Measurements from ENCODE around the gene DLEU7.

DLEU7 gene

GRCh38 chr13:50873991-50874390 is 30.5 kb upstream of the DLEU7 start:
- no peak for ATAC-seq
- TF ChIP-seq RARB (CRISPR knock-in tag; IDR thresholded peaks at IDR 0.05), result no peak
- TF ChIP-seq ISL1 (CRISPR knock-in tag; IDR thresholded peaks at IDR 0.05), result no peak
- TF ChIP-seq BACH2 (CRISPR knock-in tag; IDR thresholded peaks at IDR 0.05; ENCODE audit: borderline replicate concordance), result no peak
- no peak for TF ChIP-seq OSR1 (CRISPR knock-in tag; IDR thresholded peaks at IDR 0.05)
- no peak for TF ChIP-seq ESRRG (CRISPR knock-in tag; IDR thresholded peaks at IDR 0.05)
- TF ChIP-seq, protein P1, sequence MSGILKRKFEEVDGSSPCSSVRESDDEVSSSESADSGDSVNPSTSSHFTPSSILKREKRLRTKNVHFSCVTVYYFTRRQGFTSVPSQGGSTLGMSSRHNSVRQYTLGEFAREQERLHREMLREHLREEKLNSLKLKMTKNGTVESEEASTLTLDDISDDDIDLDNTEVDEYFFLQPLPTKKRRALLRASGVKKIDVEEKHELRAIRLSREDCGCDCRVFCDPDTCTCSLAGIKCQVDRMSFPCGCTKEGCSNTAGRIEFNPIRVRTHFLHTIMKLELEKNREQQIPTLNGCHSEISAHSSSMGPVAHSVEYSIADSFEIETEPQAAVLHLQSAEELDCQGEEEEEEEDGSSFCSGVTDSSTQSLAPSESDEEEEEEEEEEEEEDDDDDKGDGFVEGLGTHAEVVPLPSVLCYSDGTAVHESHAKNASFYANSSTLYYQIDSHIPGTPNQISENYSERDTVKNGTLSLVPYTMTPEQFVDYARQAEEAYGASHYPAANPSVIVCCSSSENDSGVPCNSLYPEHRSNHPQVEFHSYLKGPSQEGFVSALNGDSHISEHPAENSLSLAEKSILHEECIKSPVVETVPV (CRISPR knock-in tag; IDR thresholded peaks at IDR 0.05), result no peak
- TF ChIP-seq, protein P2, sequence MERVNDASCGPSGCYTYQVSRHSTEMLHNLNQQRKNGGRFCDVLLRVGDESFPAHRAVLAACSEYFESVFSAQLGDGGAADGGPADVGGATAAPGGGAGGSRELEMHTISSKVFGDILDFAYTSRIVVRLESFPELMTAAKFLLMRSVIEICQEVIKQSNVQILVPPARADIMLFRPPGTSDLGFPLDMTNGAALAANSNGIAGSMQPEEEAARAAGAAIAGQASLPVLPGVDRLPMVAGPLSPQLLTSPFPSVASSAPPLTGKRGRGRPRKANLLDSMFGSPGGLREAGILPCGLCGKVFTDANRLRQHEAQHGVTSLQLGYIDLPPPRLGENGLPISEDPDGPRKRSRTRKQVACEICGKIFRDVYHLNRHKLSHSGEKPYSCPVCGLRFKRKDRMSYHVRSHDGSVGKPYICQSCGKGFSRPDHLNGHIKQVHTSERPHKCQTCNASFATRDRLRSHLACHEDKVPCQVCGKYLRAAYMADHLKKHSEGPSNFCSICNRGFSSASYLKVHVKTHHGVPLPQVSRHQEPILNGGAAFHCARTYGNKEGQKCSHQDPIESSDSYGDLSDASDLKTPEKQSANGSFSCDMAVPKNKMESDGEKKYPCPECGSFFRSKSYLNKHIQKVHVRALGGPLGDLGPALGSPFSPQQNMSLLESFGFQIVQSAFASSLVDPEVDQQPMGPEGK (CRISPR knock-in tag; IDR thresholded peaks at IDR 0.05; ENCODE audit: borderline replicate concordance), result no peak
- TF ChIP-seq SNAI2 (CRISPR knock-in tag; IDR thresholded peaks at IDR 0.05), result no peak
- TF ChIP-seq ZNF565 (CRISPR knock-in tag; conservative IDR thresholded peaks at IDR 0.05; ENCODE audit: low read depth), result no peak
- TF ChIP-seq CSDC2 (CRISPR knock-in tag; IDR thresholded peaks at IDR 0.05), result no peak
- TF ChIP-seq, protein P3, sequence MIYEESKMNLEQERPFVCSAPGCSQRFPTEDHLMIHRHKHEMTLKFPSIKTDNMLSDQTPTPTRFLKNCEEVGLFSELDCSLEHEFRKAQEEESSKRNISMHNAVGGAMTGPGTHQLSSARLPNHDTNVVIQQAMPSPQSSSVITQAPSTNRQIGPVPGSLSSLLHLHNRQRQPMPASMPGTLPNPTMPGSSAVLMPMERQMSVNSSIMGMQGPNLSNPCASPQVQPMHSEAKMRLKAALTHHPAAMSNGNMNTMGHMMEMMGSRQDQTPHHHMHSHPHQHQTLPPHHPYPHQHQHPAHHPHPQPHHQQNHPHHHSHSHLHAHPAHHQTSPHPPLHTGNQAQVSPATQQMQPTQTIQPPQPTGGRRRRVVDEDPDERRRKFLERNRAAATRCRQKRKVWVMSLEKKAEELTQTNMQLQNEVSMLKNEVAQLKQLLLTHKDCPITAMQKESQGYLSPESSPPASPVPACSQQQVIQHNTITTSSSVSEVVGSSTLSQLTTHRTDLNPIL (CRISPR knock-in tag; IDR thresholded peaks at IDR 0.05; ENCODE audit: low read depth), result no peak
- no peak for TF ChIP-seq ZNF70 (CRISPR knock-in tag; IDR thresholded peaks at IDR 0.05)
- TF ChIP-seq POU6F1 (CRISPR knock-in tag; IDR thresholded peaks at IDR 0.05; ENCODE audit: borderline replicate concordance, low read depth), result no peak
- TF ChIP-seq TOX (CRISPR knock-in tag; IDR thresholded peaks at IDR 0.05; ENCODE audit: borderline replicate concordance), result no peak

DNA sequence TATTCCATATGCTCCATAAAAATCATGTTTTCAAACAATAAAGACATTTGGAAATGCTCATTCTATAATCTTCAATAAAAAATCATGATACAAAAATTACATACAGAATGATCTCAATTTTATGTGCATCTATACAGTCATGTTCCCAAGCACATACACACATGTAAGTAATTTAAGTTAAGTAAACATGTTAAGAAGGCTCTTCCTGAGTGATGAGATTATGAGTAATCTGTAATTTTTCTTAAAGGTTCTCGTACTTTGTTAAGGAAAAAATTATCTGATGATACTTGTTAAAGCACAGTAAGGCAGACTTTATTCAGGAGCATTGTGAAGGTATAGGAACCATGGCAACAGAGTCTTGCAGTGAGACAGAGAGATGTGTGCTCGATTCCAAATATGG is 30.0 kb upstream of the DLEU7 start:
- ATAC-seq, result no peak

More for the DNA sequence above, 30.0 kb upstream of the DLEU7 start:
- TF ChIP-seq ZC3H10 (CRISPR knock-in tag; IDR thresholded peaks at IDR 0.05) (no peak), TOX (CRISPR knock-in tag; IDR thresholded peaks at IDR 0.05; ENCODE audit: borderline replicate concordance) (no peak), POU6F1 (CRISPR knock-in tag; IDR thresholded peaks at IDR 0.05; ENCODE audit: borderline replicate concordance, low read depth) (no peak), TCF4 (CRISPR knock-in tag; IDR thresholded peaks at IDR 0.05; ENCODE audit: borderline replicate concordance) (no peak), RARB (CRISPR knock-in tag; IDR thresholded peaks at IDR 0.05) (no peak), OSR1 (CRISPR knock-in tag; IDR thresholded peaks at IDR 0.05) (no peak), GLIS3 (CRISPR knock-in tag; IDR thresholded peaks at IDR 0.05) (no peak), ZNF8 (CRISPR knock-in tag; IDR thresholded peaks at IDR 0.05) (no peak), ZFP30 (CRISPR knock-in tag; IDR thresholded peaks at IDR 0.05) (no peak), ZFP3 (CRISPR knock-in tag; IDR thresholded peaks at IDR 0.05) (no peak), ISL1 (CRISPR knock-in tag; IDR thresholded peaks at IDR 0.05) (no peak), ARNTL (CRISPR knock-in tag; IDR thresholded peaks at IDR 0.05; ENCODE audit: borderline replicate concordance, low read depth) (no peak), SNAI2 (CRISPR knock-in tag; IDR thresholded peaks at IDR 0.05) (no peak), ZNF70 (CRISPR knock-in tag; IDR thresholded peaks at IDR 0.05) (no peak), CSDC2 (CRISPR knock-in tag; IDR thresholded peaks at IDR 0.05) (no peak), TSHZ2 (CRISPR knock-in tag; IDR thresholded peaks at IDR 0.05) (no peak), ESRRG (CRISPR knock-in tag; IDR thresholded peaks at IDR 0.05) (no peak), ZNF565 (CRISPR knock-in tag; conservative IDR thresholded peaks at IDR 0.05; ENCODE audit: low read depth) (no peak), PPARA (CRISPR knock-in tag; IDR thresholded peaks at IDR 0.05; ENCODE audit: borderline replicate concordance) (no peak)

Data from SK-N-SH treated with all-trans-retinoic acid at 6 μM for 48 hours (cell line).